HepG2 (cell line): ENCODE data around the gene DAB2IP.

ENCODE experiments used
- ATF7 ChIP-seq, 2 experiments: fragments of 450-650 bp in 1 of 2; sonication (generic) in 1 of 2; formaldehyde crosslinking in 1 of 2; IDR thresholded peaks; 2 replicates each; pipeline versions ENCODE4 v1.4.0 to v1.6.1; 2016 to 2020; ENCODE audit warnings: antibody characterized with exemption in 1 of 2, mild to moderate bottlenecking in 1 of 2, missing genetic modification reagents in 1 of 2
- BHLHE40 ChIP-seq: IDR thresholded peaks from 2 replicates; pipeline ENCODE4 v1.6.1; 2011; ENCODE audit warnings: low read length, improper control_type of control experiment
- CEBPB ChIP-seq: IDR thresholded peaks from 2 replicates; pipeline ENCODE4 v1.6.1; 2011; ENCODE audit warnings: low read depth, low read length, improper control_type of control experiment, borderline replicate concordance
- CTCF ChIP-seq: sonication (generic); formaldehyde crosslinking; IDR thresholded peaks from 2 replicates; pipeline ENCODE4 v1.5.0; 2020; ENCODE audit warnings: mild to moderate bottlenecking, missing genetic modification reagents, moderate library complexity
- JDP2 ChIP-seq: sonication (generic); formaldehyde crosslinking; IDR thresholded peaks from 2 replicates; pipeline ENCODE4 v1.8.1; 2022; ENCODE audit warnings: missing genetic modification reagents, borderline replicate concordance
- MNT ChIP-seq: fragments of 450-650 bp; IDR thresholded peaks from 2 replicates; pipeline ENCODE4 v1.6.1; 2016
- POLR2A ChIP-seq, 2 experiments: IDR thresholded peaks; 2 replicates each; pipeline ENCODE4 v1.6.1; 2011; ENCODE audit warnings: low read depth in 2 of 2, low read length in 2 of 2, mild to moderate bottlenecking in 1 of 2, moderate library complexity in 1 of 2; ENCODE audit not compliant: insufficient read depth in 1 of 2
- ZBTB1 ChIP-seq: sonication (generic); formaldehyde crosslinking; IDR thresholded peaks from 2 replicates; pipeline ENCODE4 v1.4.0; 2020; ENCODE audit warnings: missing genetic modification reagents, borderline replicate concordance
- ZBTB34 ChIP-seq: sonication (generic); formaldehyde crosslinking; IDR thresholded peaks from 2 replicates; pipeline ENCODE4 v1.8.0; 2022; ENCODE audit warnings: mild to moderate bottlenecking, missing genetic modification reagents
- ZC3H4 ChIP-seq: sonication (generic); formaldehyde crosslinking; IDR thresholded peaks from 2 replicates; pipeline ENCODE4 v1.4.0; 2020; ENCODE audit warnings: missing genetic modification reagents, borderline replicate concordance
- ZNF430 ChIP-seq: sonication (generic); formaldehyde crosslinking; IDR thresholded peaks from 2 replicates; pipeline ENCODE4 v1.9.0; 2021; ENCODE audit warnings: mild to moderate bottlenecking, missing genetic modification reagents
- ZNF770 ChIP-seq: sonication (generic); formaldehyde crosslinking; IDR thresholded peaks from 2 replicates; pipeline ENCODE4 v1.5.0; 2020; ENCODE audit warnings: mild to moderate bottlenecking, missing genetic modification reagents
- ZSCAN29 ChIP-seq: sonication (generic); formaldehyde crosslinking; conservative IDR thresholded peaks from 2 replicates; pipeline ENCODE4 v1.4.0; 2020; ENCODE audit warnings: mild to moderate bottlenecking, missing genetic modification reagents

- TF ChIP-seq CEBPB: no peak
- no peak for TF ChIP-seq ZC3H4 (CRISPR knock-in tag)
- no peak for TF ChIP-seq MNT
- no peak for TF ChIP-seq CTCF (CRISPR knock-in tag)
- no peak for TF ChIP-seq JDP2 (CRISPR knock-in tag)
- TF ChIP-seq ZBTB1: no peak
- TF ChIP-seq ZNF770 (CRISPR knock-in tag): no peak
- TF ChIP-seq ATF7 (IDR thresholded peaks at IDR 0.05): no peak
- no peak for TF ChIP-seq ATF7 (CRISPR knock-in tag; IDR thresholded peaks at IDR 0.05)
- no peak for TF ChIP-seq ZBTB34 (CRISPR knock-in tag)
- TF ChIP-seq BHLHE40: no peak
- TF ChIP-seq POLR2A (IDR thresholded peaks at IDR 0.05; ENCODE audit: insufficient read depth in 1 of 2, low read depth in 2 of 2, low read length in 2 of 2): no peak
- TF ChIP-seq ZNF430 (CRISPR knock-in tag): no peak
- no peak for TF ChIP-seq ZSCAN29 (CRISPR knock-in tag)
Measured at GRCh38 chr9:121818841-121819427, 167.5 kb downstream of the DAB2IP start.
